ENCODE measurements around the gene SEPTIN12. TPM values are rescaled to one million over a fixed set of nuclear protein-coding genes. Genes with fewer than 3 reads are reported as not detected.
A peak's percentile ranks its signal among the peaks of the same experiment; 100 is the strongest.

SEPTIN12 gene
- polyA plus RNA-seq, 3 donors: not detected

GRCh38 chr16:4768549-4769305, 19.4 kb downstream of the SEPTIN12 start:
- peak overlapping the region; percentile 32 to 78 for H3K27ac ChIP-seq (ENCODE audit: low read depth in 1 of 2, low read length in 2 of 2)
- Mint-ChIP-seq H3K4me3 (peak overlapping the region; percentile 88 to 97), H3K27me3 (ENCODE audit: low read depth in 3 of 3) (peaks cover 1 to 5% (median 2%) of the 10 kb centered on the region in 3 donors), H3K27ac (peak overlapping the region; percentile 88 to 96 (median 93)), H3K4me1 (peaks cover 32% of the 10 kb centered on the region), H3K36me3 (peaks cover 3 to 16% of the 10 kb centered on the region in 2 donors), H3K9me3 (no peaks in the 10 kb centered on the region)
- H3K9me3 ChIP-seq (replicated peaks in 1 of 2; ENCODE audit: control insufficient read depth in 1 of 2, insufficient read depth in 1 of 2, low read length in 2 of 2): no peaks in the 10 kb centered on the region
- no peak for TF ChIP-seq CTCF (IDR thresholded peaks at IDR 0.05)
- no peaks in the 10 kb centered on the region for H4K20me1 ChIP-seq (ENCODE audit: insufficient read depth, low read length)
- peaks cover 4 to 5% of the 10 kb centered on the region in 2 donors for H3K36me3 ChIP-seq (replicated peaks in 1 of 2; ENCODE audit: control insufficient read depth in 1 of 2, insufficient read depth in 2 of 2, low read length in 2 of 2)
- peaks cover 25 to 36% of the 10 kb centered on the region in 2 donors for H3K4me1 ChIP-seq (ENCODE audit: control insufficient read depth in 1 of 2, insufficient read depth in 2 of 2, low read length in 2 of 2)
- peaks cover 16% of the 10 kb centered on the region for H3K79me2 ChIP-seq (ENCODE audit: insufficient read depth, low read length)
- 1% methylated on average over 29 of the region's 48 CpGs for WGBS (ENCODE audit: insufficient coverage)
- peak overlapping the region; percentile 62 to 82 (median 68) for H3K4me3 ChIP-seq (replicated peaks in 1 of 3; ENCODE audit: low read depth in 2 of 3, low read length in 3 of 3)
- H3K9ac ChIP-seq (ENCODE audit: insufficient read depth, low read length, poor library complexity, severe bottlenecking): peak overlapping the region; percentile 52
- peak overlapping the region; percentile 87 for H3K4me2 ChIP-seq (replicated peaks; ENCODE audit: extremely low read depth, low read length, poor library complexity, severe bottlenecking)
- H2AFZ ChIP-seq (ENCODE audit: insufficient read depth, low read depth, low read length, poor library complexity, severe bottlenecking): peak overlapping the region; percentile 84
- intact Hi-C loops (cut with micrococcal nuclease): loop anchor here (2.0 to 5.0 kb wide), 2 partner anchors 32 to 34 kb away; partner anchors contain the start of gene ROGDI (in 1 of the 2)
- H3K27me3 ChIP-seq (ENCODE audit: control insufficient read depth in 2 of 2, insufficient read depth in 2 of 2, low read length in 2 of 2): no peaks in the 10 kb centered on the region
- DNase-seq: peak; percentile 82 to 91 (median 82)

GRCh38 chr16:4767872-4768548, 20.1 kb downstream of the SEPTIN12 start:
- Histone ChIP-seq H3K4me1 (ENCODE audit: control insufficient read depth in 1 of 2, insufficient read depth in 2 of 2, low read length in 2 of 2) (peaks cover 25 to 36% of the 10 kb centered on the region in 2 donors), H3K27ac (ENCODE audit: low read depth in 1 of 2, low read length in 2 of 2) (peak overlapping the region; percentile 32 to 78)
- DNase-seq: peak in 2 of 3 donors; percentile 19 to 54

More at GRCh38 chr16:4767872-4768548, 20.1 kb downstream of the SEPTIN12 start:
- H3K27me3 ChIP-seq (ENCODE audit: control insufficient read depth in 2 of 2, insufficient read depth in 2 of 2, low read length in 2 of 2): no peaks in the 10 kb centered on the region
- intact Hi-C loops (cut with micrococcal nuclease): loop anchor here (1.0 to 5.0 kb wide), 4 partner anchors 33 to 34 kb away; partner anchors contain the start of genes ANKS3 (in 2 of the 2), DNAAF8 (in 2 of the 2) and ROGDI (in 1 of the 2)
- peak overlapping the region; percentile 62 to 82 (median 68) for H3K4me3 ChIP-seq (replicated peaks in 1 of 3; ENCODE audit: low read depth in 2 of 3, low read length in 3 of 3)
- H3K27ac Mint-ChIP-seq: peak overlapping the region; percentile 88 to 96 (median 93)
- H3K27me3 Mint-ChIP-seq (ENCODE audit: low read depth in 3 of 3): peaks cover 1 to 5% (median 2%) of the 10 kb centered on the region in 3 donors
- TF ChIP-seq CTCF (IDR thresholded peaks at IDR 0.05): no peak
- H3K36me3 ChIP-seq (replicated peaks in 1 of 2; ENCODE audit: control insufficient read depth in 1 of 2, insufficient read depth in 2 of 2, low read length in 2 of 2): peaks cover 11 to 12% of the 10 kb centered on the region in 2 donors
- H3K9me3 Mint-ChIP-seq: no peaks in the 10 kb centered on the region
- peak overlapping the region; percentile 87 for H3K4me2 ChIP-seq (replicated peaks; ENCODE audit: extremely low read depth, low read length, poor library complexity, severe bottlenecking)
- peaks cover 7 to 23% of the 10 kb centered on the region in 2 donors for H3K36me3 Mint-ChIP-seq
- H3K9ac ChIP-seq (ENCODE audit: insufficient read depth, low read length, poor library complexity, severe bottlenecking): peak overlapping the region; percentile 52
- peak overlapping the region; percentile 84 for H2AFZ ChIP-seq (ENCODE audit: insufficient read depth, low read depth, low read length, poor library complexity, severe bottlenecking)
- 50% methylated on average over 2 of the region's 17 CpGs for WGBS (ENCODE audit: insufficient coverage)
- peaks cover 16% of the 10 kb centered on the region for H3K79me2 ChIP-seq (ENCODE audit: insufficient read depth, low read length)
- H3K4me3 Mint-ChIP-seq: peak overlapping the region; percentile 88 to 97
- peaks cover 32% of the 10 kb centered on the region for H3K4me1 Mint-ChIP-seq
- H4K20me1 ChIP-seq (ENCODE audit: insufficient read depth, low read length): no peaks in the 10 kb centered on the region
- no peaks in the 10 kb centered on the region for H3K9me3 ChIP-seq (replicated peaks in 1 of 2; ENCODE audit: control insufficient read depth in 1 of 2, insufficient read depth in 1 of 2, low read length in 2 of 2)
